GM12878 (cell line): ENCODE data around the gene GAL3ST2. TPM values are rescaled to one million over a fixed set of nuclear protein-coding genes. Genes with fewer than 3 reads are reported as not detected.

Experiments
- ATAC-seq: fragments of 200-7000 bp; cut with Tn5 transposase; 3 replicates; pipeline ENCODE4 v1.9.1; 2020; ENCODE audit warnings: mild to moderate bottlenecking, moderate library complexity
- BruUV-seq: library from RNA; stranded (reverse); fragments of 400-500 nt; replicated peaks from 2 replicates; lab custom pipeline; 2021; lab: Mats Ljungman, UMichigan
- CTCF ChIA-PET: fragments of 300-600 bp; sonication (Branson Sonifier 250); formaldehyde crosslinking; extraction: SDS; loops from one replicate; lab custom pipeline; 2021; ENCODE audit warnings: inconsistent platforms; lab: Yijun Ruan, JAX
- POLR2A ChIA-PET: fragments of 350-600 bp; formaldehyde crosslinking; extraction: SDS; loops from one replicate; lab custom pipeline; 2021; ENCODE audit warnings: inconsistent platforms; lab: Charles Lee
- RAD21 ChIA-PET: fragments of 300-600 bp; sonication (Branson Sonifier 250); formaldehyde crosslinking; loops from one replicate; lab custom pipeline; 2023; ENCODE audit warnings: antibody characterized with exemption; ENCODE audit not compliant: unreplicated experiment; lab: Charles Lee
- SMC1A ChIA-PET: fragments of 300-600 bp; sonication (Branson Sonifier 250); formaldehyde crosslinking; loops from one replicate; lab custom pipeline; 2023; ENCODE audit not compliant: unreplicated experiment, uncharacterized antibody; lab: Charles Lee
- DNase-seq: peaks from one replicate; pipeline ENCODE4 v3.0.0-alpha.2; 2011; ENCODE audit warnings: low read depth, low spot score
- FAIRE-seq: peaks from 3 replicates; lab custom pipeline; 2011; peaks lifted over from hg19 to GRCh38; lab: Jason Lieb, UNC
- H2AFZ ChIP-seq: 2 replicates; pipeline ENCODE4 v1.6.0; 2011; ENCODE audit warnings: low read depth, low read length, control low read depth; ENCODE audit not compliant: control insufficient read depth
- H3K27ac ChIP-seq: 2 replicates; pipeline ENCODE4 v1.5.1; 2011; ENCODE audit warnings: control low read depth; ENCODE audit not compliant: control insufficient read depth, insufficient read depth
- H3K27me3 ChIP-seq, 2 experiments: replicated peaks in 1 of 2; 2 replicates each; pipeline versions ENCODE4 v1.6.0 to v1.6.1; 2011; ENCODE audit warnings: low read length in 1 of 2; ENCODE audit not compliant: control insufficient read depth in 2 of 2, insufficient read depth in 2 of 2
- H3K36me3 ChIP-seq, 2 experiments: 2 replicates each; pipeline ENCODE4 v1.5.1; 2011; ENCODE audit warnings: low read length in 1 of 2; ENCODE audit not compliant: control insufficient read depth in 2 of 2, insufficient read depth in 2 of 2
- H3K4me1 ChIP-seq: 2 replicates; pipeline ENCODE4 v1.6.1; 2011; ENCODE audit warnings: mild to moderate bottlenecking, low read length, moderate library complexity, mixed read lengths; ENCODE audit not compliant: control insufficient read depth, insufficient read depth
- H3K4me2 ChIP-seq: 2 replicates; pipeline ENCODE4 v1.6.0; 2011; ENCODE audit warnings: control low read depth; ENCODE audit not compliant: control insufficient read depth, insufficient read depth
- H3K4me3 ChIP-seq: fragments of 200-600 bp; sonication (generic); 2 replicates; pipeline ENCODE4 v1.5.1; 2016
- H3K79me2 ChIP-seq: 2 replicates; pipeline ENCODE4 v1.6.0; 2011; ENCODE audit warnings: low read length; ENCODE audit not compliant: control insufficient read depth, insufficient read depth
- H3K9ac ChIP-seq: 2 replicates; pipeline ENCODE4 v1.8.0; 2011; ENCODE audit warnings: low read length, control low read depth, mixed read lengths; ENCODE audit not compliant: control insufficient read depth, insufficient read depth
- H3K9me3 ChIP-seq: replicated peaks from 3 replicates; pipeline ENCODE4 v1.5.1; 2011; ENCODE audit warnings: mild to moderate bottlenecking, low read length; ENCODE audit not compliant: control insufficient read depth, insufficient read depth
- H4K20me1 ChIP-seq: 2 replicates; pipeline ENCODE4 v1.6.0; 2011; ENCODE audit not compliant: control insufficient read depth, insufficient read depth
- BRCA1 ChIP-seq: IDR thresholded peaks from 2 replicates; pipeline ENCODE4 v1.6.1; 2011; ENCODE audit warnings: low read depth, low read length, improper control_type of control experiment
- CBX5 ChIP-seq: sonication (generic); IDR thresholded peaks from 2 replicates; pipeline ENCODE4 v1.6.1; 2016; ENCODE audit warnings: low read depth, moderate library complexity, mild to moderate bottlenecking, inconsistent platforms
- CEBPB ChIP-seq, 2 experiments: fragments of 150-350 bp in 1 of 2; IDR thresholded peaks; 2 replicates each; pipeline ENCODE4 v1.6.1; 2012 to 2014; ENCODE audit warnings: low read depth in 2 of 2, low read length in 2 of 2, borderline replicate concordance in 1 of 2, inconsistent platforms in 1 of 2
- CHD4 ChIP-seq: fragments of 200-600 bp; sonication (generic); IDR thresholded peaks from 2 replicates; pipeline ENCODE4 v1.6.1; 2016; ENCODE audit warnings: mild to moderate bottlenecking
- EED ChIP-seq: sonication (generic); IDR thresholded peaks from 2 replicates; pipeline ENCODE4 v1.6.1; 2016; ENCODE audit warnings: antibody characterized with exemption, low read depth
- ESRRA ChIP-seq: IDR thresholded peaks from 2 replicates; pipeline ENCODE4 v1.6.1; 2012; ENCODE audit warnings: mild to moderate bottlenecking, low read length, improper control_type of control experiment
- HCFC1 ChIP-seq: fragments of 150-350 bp; IDR thresholded peaks from 2 replicates; pipeline ENCODE4 v1.6.1; 2014; ENCODE audit warnings: low read length
- KDM1A ChIP-seq: fragments of 200-600 bp; sonication (generic); IDR thresholded peaks from 2 replicates; pipeline ENCODE4 v1.6.1; 2016; ENCODE audit warnings: borderline replicate concordance
- RAD51 ChIP-seq: fragments of 450-650 bp; IDR thresholded peaks from 2 replicates; pipeline ENCODE4 v1.6.1; 2016; ENCODE audit warnings: moderate library complexity, mild to moderate bottlenecking, inconsistent platforms
- RFX5 ChIP-seq: IDR thresholded peaks from 2 replicates; pipeline ENCODE4 v1.6.1; 2011; ENCODE audit warnings: low read depth, low read length, improper control_type of control experiment
- SMARCA5 ChIP-seq: fragments of 450-650 bp; IDR thresholded peaks from 2 replicates; pipeline ENCODE4 v1.6.1; 2017; ENCODE audit warnings: mild to moderate bottlenecking
- SUPT20H ChIP-seq: IDR thresholded peaks from 2 replicates; pipeline ENCODE4 v1.6.1; 2011; ENCODE audit warnings: low read depth, mild to moderate bottlenecking, low read length, moderate library complexity, borderline replicate concordance; ENCODE audit not compliant: control insufficient read depth
- YBX1 ChIP-seq: fragments of 450-650 bp; IDR thresholded peaks from 2 replicates; pipeline ENCODE4 v1.6.1; 2016; ENCODE audit warnings: antibody characterized with exemption
- YY1 ChIP-seq: IDR thresholded peaks from 2 replicates; pipeline ENCODE4 v1.6.1; 2011; ENCODE audit warnings: low read depth, mild to moderate bottlenecking, low read length
- ZBED1 ChIP-seq: IDR thresholded peaks from 2 replicates; pipeline ENCODE4 v1.6.1; 2016; ENCODE audit warnings: borderline replicate concordance
- ZNF24 ChIP-seq: fragments of 450-650 bp; IDR thresholded peaks from 2 replicates; pipeline ENCODE4 v1.6.1; 2017; ENCODE audit warnings: antibody characterized with exemption, mild to moderate bottlenecking
- ZNF384 ChIP-seq: IDR thresholded peaks from 2 replicates; pipeline ENCODE4 v1.6.1; 2012; ENCODE audit warnings: low read depth, mild to moderate bottlenecking, low read length, improper control_type of control experiment, borderline replicate concordance
- WGBS: methylation state at CpG from one replicate; pipeline ENCODE4 v1.1.6; 2016; ENCODE audit warnings: low lambda C conversion rate; ENCODE audit not compliant: insufficient replicate concordance, insufficient coverage; ENCODE audit errors: missing lambda C conversion rate; 5-methylcytosine and 5-hydroxymethylcytosine counted together
- in situ Hi-C: fragments of 300-500 bp; cut with MboI; formaldehyde crosslinking; loops from 9 replicates; pipeline ENCODE4 v1.14.3; 2018; ENCODE audit warnings: mixed read lengths
- intact Hi-C: fragments of 100-400 bp; cut with micrococcal nuclease; formaldehyde crosslinking; loops from one replicate; pipeline ENCODE4 v1.14.2; 2022; ENCODE audit not compliant: unreplicated experiment
- polyA plus RNA-seq, 11 experiments: library from polyadenylated mRNA; depleted of rRNA in 4 of 11; unstranded in 6 of 11; stranded (reverse) in 5 of 11; fragments of >200 nt; fragmentation: Nextera tagmentation in 4 of 11; fragmentation: Illumina TruSeq in 1 of 11; extraction: Ambion mirVana in 4 of 11; extraction: Trizol in 1 of 11; gene quantifications; 1 replicate in 1 of 11; 2 replicates in 10 of 11; pipeline versions ENCODE4 v1.2.1 to v1.2.3, GENCODE V29; 2011 to 2016; ENCODE audit warnings: inconsistent platforms in 2 of 11, missing spikeins in 2 of 11, low read depth in 1 of 11
- total RNA-seq, 4 experiments: library from RNA; depleted of rRNA in 3 of 4; stranded (reverse); fragments of >200 nt in 3 of 4; fragmentation: Illumina TruSeq in 1 of 4; extraction: Trizol in 1 of 4; gene quantifications; 2 replicates each; pipeline versions ENCODE4 v1.2.1 to v1.2.3, GENCODE V29; 2013 to 2021
- TF ChIP-seq, protein P1 (sequence below): fragments of 150-350 bp; IDR thresholded peaks from 2 replicates; pipeline ENCODE4 v1.6.1; 2016; ENCODE audit warnings: low read depth, low read length
- TF ChIP-seq, protein P2 (sequence below): fragments of 450-650 bp; formaldehyde crosslinking; IDR thresholded peaks from 2 replicates; pipeline ENCODE4 v1.4.0; 2022; ENCODE audit warnings: mild to moderate bottlenecking, moderate library complexity

Gene GAL3ST2
- total and polyA plus RNA-seq, 10 of the 15 experiments (the other 5 are each of a cell fraction or from before 2014, with no cell fraction given): 0.09 to 0.36 (median 0.11) TPM; not detected in 7

GRCh38 chr2:241833101-241833663, 56.6 kb downstream of the GAL3ST2 start:
- no peak for DNase-seq
- Histone ChIP-seq H2AFZ (no peak overlapping the region), H3K79me2 (no peaks in the 10 kb centered on the region), H3K36me3 (no peaks in the 10 kb centered on the region), H3K27ac (no peak overlapping the region), H3K9me3 (no peaks in the 10 kb centered on the region; the same call in 2 of the 3 replicates), H3K4me1 (no peaks in the 10 kb centered on the region), H3K9ac (no peak overlapping the region), H3K27me3 (0 out of 4 replicates have a peak, but pooled peaks cover 0 to 1% of the 10 kb centered on the region in 2 experiments), H3K4me2 (no peak overlapping the region), H3K4me3 (no peak overlapping the region), H4K20me1 (no peaks in the 10 kb centered on the region)
- ChIA-PET CTCF (no interaction called here), POLR2A (no interaction called here), SMC1A (no interaction called here), RAD21 (no interaction called here)
- WGBS: 50% methylated on average over 13 of the region's 13 CpGs
- in situ Hi-C loops: no loop called here
- TF ChIP-seq YY1: no peak
- TF ChIP-seq ZNF384: no peak
- TF ChIP-seq RFX5: no peak
- TF ChIP-seq KDM1A: no peak
- TF ChIP-seq, protein P1, sequence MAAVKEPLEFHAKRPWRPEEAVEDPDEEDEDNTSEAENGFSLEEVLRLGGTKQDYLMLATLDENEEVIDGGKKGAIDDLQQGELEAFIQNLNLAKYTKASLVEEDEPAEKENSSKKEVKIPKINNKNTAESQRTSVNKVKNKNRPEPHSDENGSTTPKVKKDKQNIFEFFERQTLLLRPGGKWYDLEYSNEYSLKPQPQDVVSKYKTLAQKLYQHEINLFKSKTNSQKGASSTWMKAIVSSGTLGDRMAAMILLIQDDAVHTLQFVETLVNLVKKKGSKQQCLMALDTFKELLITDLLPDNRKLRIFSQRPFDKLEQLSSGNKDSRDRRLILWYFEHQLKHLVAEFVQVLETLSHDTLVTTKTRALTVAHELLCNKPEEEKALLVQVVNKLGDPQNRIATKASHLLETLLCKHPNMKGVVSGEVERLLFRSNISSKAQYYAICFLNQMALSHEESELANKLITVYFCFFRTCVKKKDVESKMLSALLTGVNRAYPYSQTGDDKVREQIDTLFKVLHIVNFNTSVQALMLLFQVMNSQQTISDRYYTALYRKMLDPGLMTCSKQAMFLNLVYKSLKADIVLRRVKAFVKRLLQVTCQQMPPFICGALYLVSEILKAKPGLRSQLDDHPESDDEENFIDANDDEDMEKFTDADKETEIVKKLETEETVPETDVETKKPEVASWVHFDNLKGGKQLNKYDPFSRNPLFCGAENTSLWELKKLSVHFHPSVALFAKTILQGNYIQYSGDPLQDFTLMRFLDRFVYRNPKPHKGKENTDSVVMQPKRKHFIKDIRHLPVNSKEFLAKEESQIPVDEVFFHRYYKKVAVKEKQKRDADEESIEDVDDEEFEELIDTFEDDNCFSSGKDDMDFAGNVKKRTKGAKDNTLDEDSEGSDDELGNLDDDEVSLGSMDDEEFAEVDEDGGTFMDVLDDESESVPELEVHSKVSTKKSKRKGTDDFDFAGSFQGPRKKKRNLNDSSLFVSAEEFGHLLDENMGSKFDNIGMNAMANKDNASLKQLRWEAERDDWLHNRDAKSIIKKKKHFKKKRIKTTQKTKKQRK: no peak
- no peak for TF ChIP-seq SUPT20H
- TF ChIP-seq CHD4: no peak
- TF ChIP-seq BRCA1: no peak
- TF ChIP-seq RAD51: no peak
- TF ChIP-seq CEBPB (IDR thresholded peaks at IDR 0.05; ENCODE audit: borderline replicate concordance in 1 of 2, low read depth in 2 of 2, low read length in 2 of 2): no peak
- TF ChIP-seq EED: no peak
- no peak for TF ChIP-seq SMARCA5
- no peak for TF ChIP-seq YBX1
- no peak for TF ChIP-seq ESRRA
- TF ChIP-seq, protein P2, sequence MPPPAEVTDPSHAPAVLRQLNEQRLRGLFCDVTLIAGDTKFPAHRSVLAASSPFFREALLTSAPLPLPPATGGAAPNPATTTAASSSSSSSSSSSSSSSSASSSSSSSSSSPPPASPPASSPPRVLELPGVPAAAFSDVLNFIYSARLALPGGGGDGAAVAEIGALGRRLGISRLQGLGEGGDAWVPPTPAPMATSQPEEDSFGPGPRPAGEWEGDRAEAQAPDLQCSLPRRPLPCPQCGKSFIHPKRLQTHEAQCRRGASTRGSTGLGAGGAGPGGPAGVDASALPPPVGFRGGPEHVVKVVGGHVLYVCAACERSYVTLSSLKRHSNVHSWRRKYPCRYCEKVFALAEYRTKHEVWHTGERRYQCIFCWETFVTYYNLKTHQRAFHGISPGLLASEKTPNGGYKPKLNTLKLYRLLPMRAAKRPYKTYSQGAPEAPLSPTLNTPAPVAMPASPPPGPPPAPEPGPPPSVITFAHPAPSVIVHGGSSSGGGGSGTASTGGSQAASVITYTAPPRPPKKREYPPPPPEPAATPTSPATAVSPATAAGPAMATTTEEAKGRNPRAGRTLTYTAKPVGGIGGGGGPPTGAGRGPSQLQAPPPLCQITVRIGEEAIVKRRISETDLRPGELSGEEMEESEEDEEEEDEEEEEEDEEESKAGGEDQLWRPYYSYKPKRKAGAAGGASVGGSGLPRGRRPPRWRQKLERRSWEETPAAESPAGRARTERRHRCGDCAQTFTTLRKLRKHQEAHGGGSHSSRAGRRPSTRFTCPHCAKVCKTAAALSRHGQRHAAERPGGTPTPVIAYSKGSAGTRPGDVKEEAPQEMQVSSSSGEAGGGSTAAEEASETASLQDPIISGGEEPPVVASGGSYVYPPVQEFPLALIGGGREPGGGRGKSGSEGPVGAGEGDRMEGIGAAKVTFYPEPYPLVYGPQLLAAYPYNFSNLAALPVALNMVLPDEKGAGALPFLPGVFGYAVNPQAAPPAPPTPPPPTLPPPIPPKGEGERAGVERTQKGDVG (CRISPR knock-in tag): no peak
- no peak for TF ChIP-seq CBX5
- TF ChIP-seq ZBED1: no peak
- TF ChIP-seq HCFC1: no peak
- no peak for TF ChIP-seq ZNF24
- no TSS peak for BruUV-seq
- ATAC-seq: no peak
- FAIRE-seq: no peak
- intact Hi-C loops: no loop called here
